B cell (primary cell): ENCODE results near the gene GIGYF1. TPM values are rescaled to one million over a fixed set of nuclear protein-coding genes. Genes with fewer than 3 reads are reported as not detected.

Source experiments
- ATAC-seq: fragments of 200-7000 bp; cut with Tn5 transposase; one replicate; pipeline ENCODE4 v1.10.0; 2021; ENCODE audit warnings: low read depth, mild to moderate bottlenecking, moderate number of reproducible peaks, moderate library complexity
- CTCF ChIA-PET: fragments of 350-600 bp; sonication (Branson Sonifier 250); formaldehyde crosslinking; loops from one replicate; lab custom pipeline; 2021; ENCODE audit warnings: antibody characterized with exemption, inconsistent platforms; lab: Charles Lee
- POLR2A ChIA-PET: fragments of 350-600 bp; sonication (Branson Sonifier 250); formaldehyde crosslinking; loops from one replicate; lab custom pipeline; 2021; ENCODE audit warnings: antibody characterized with exemption; lab: Charles Lee
- DNase-seq: peaks from one replicate; pipeline ENCODE4 v3.0.0; 2013
- H2AFZ ChIP-seq: 2 replicates; pipeline ENCODE4 v1.6.1; 2012; ENCODE audit warnings: mild to moderate bottlenecking, low read depth, low read length; ENCODE audit not compliant: insufficient read depth, poor library complexity, severe bottlenecking
- H3K27ac ChIP-seq, 2 donors: 1 replicate in 1 of 2; 2 replicates in 1 of 2; pipeline ENCODE4 v1.5.1; 2012 to 2013; ENCODE audit warnings: low read length in 2 of 2, mild to moderate bottlenecking in 2 of 2, moderate library complexity in 1 of 2
- H3K27me3 ChIP-seq, 4 experiments: fragments of 200-600 bp in 1 of 4; sonication (generic) in 1 of 4; replicated peaks in 1 of 4; 1 replicate in 2 of 4; 2 replicates in 2 of 4; pipeline versions ENCODE4 v1.6.1 to v1.7.0; 2013 to 2016; ENCODE audit warnings: low read length in 3 of 4, mild to moderate bottlenecking in 2 of 4, mixed read lengths in 1 of 4, moderate library complexity in 1 of 4; ENCODE audit not compliant: insufficient read depth in 4 of 4, control insufficient read depth in 3 of 4; ENCODE audit errors: control extremely low read depth in 1 of 4
- H3K36me3 ChIP-seq, 2 experiments: replicated peaks in 1 of 2; 1 replicate in 1 of 2; 2 replicates in 1 of 2; pipeline versions ENCODE4 v1.6.1 to v1.7.1; 2013; ENCODE audit warnings: low read length in 1 of 2; ENCODE audit not compliant: insufficient read depth in 2 of 2, control insufficient read depth in 1 of 2; ENCODE audit errors: control extremely low read depth in 1 of 2, extremely low read depth in 1 of 2
- H3K4me1 ChIP-seq, 2 donors: fragments of 200-600 bp in 1 of 2; sonication (generic) in 1 of 2; 1 replicate in 1 of 2; 2 replicates in 1 of 2; pipeline versions ENCODE4 v1.5.1 to v1.6.1; 2013 to 2017; ENCODE audit warnings: low read length in 2 of 2; ENCODE audit not compliant: control insufficient read depth in 2 of 2, insufficient read depth in 2 of 2
- H3K4me2 ChIP-seq: replicated peaks from 2 replicates; pipeline ENCODE3; 2012; ENCODE audit warnings: mild to moderate bottlenecking, low read depth, low read length; ENCODE audit not compliant: poor library complexity, severe bottlenecking
- H3K4me3 ChIP-seq, 5 experiments: fragments of 200-600 bp in 1 of 5; sonication (generic) in 1 of 5; 1 replicate in 3 of 5; 2 replicates in 2 of 5; pipeline versions ENCODE4 v1.5.1 to v1.7.0; 2011 to 2016; ENCODE audit warnings: low read length in 4 of 5, mild to moderate bottlenecking in 4 of 5, low read depth in 2 of 5, control low read depth in 1 of 5, moderate library complexity in 1 of 5; ENCODE audit not compliant: insufficient read depth in 1 of 5; ENCODE audit errors: control extremely low read depth in 1 of 5, extremely low read depth in 1 of 5
- H3K79me2 ChIP-seq: fragments of 200-600 bp; sonication (generic); one replicate; pipeline ENCODE4 v1.6.0; 2016; ENCODE audit warnings: low read length; ENCODE audit not compliant: control insufficient read depth, insufficient read depth
- H3K9ac ChIP-seq: fragments of 200-600 bp; sonication (generic); 2 replicates; pipeline ENCODE4 v1.6.1; 2017; ENCODE audit warnings: mild to moderate bottlenecking, low read length, moderate library complexity
- H3K9me3 ChIP-seq, 3 donors: one replicate each; pipeline versions ENCODE4 v1.6.1 to v1.7.1; 2013; ENCODE audit warnings: low read length in 2 of 3; ENCODE audit not compliant: control insufficient read depth in 2 of 3, insufficient read depth in 1 of 3; ENCODE audit errors: control extremely low read depth in 1 of 3
- H4K20me1 ChIP-seq: 2 replicates; pipeline ENCODE4 v1.6.0; 2012; ENCODE audit warnings: mild to moderate bottlenecking, low read length; ENCODE audit not compliant: insufficient read depth, control insufficient read depth, poor library complexity, severe bottlenecking
- H3K27ac Mint-ChIP-seq: one replicate; pipeline ENCODE4 v1.8.0; 2021; ENCODE audit warnings: mixed read lengths
- H3K27me3 Mint-ChIP-seq: one replicate; pipeline ENCODE4 v1.8.0; 2021; ENCODE audit warnings: mixed read lengths
- H3K4me1 Mint-ChIP-seq: one replicate; pipeline ENCODE4 v1.8.0; 2021; ENCODE audit warnings: mixed read lengths
- H3K4me3 Mint-ChIP-seq: one replicate; pipeline ENCODE4 v1.8.0; 2021; ENCODE audit warnings: mixed read lengths
- H3K9me3 Mint-ChIP-seq: one replicate; pipeline ENCODE4 v1.8.0; 2022; ENCODE audit warnings: mixed read lengths; ENCODE audit not compliant: insufficient read depth
- EZH2 ChIP-seq: IDR thresholded peaks from 2 replicates; pipeline ENCODE4 v1.6.1; 2012; ENCODE audit warnings: borderline replicate concordance, low read depth, mild to moderate bottlenecking, moderate library complexity, low read length; ENCODE audit not compliant: insufficient read depth, poor library complexity, severe bottlenecking
- WGBS: methylation state at CpG from one replicate; pipeline ENCODE4 v1.1.5; 2013; ENCODE audit warnings: missing lambda C conversion rate; ENCODE audit not compliant: insufficient coverage; 5-methylcytosine and 5-hydroxymethylcytosine counted together
- intact Hi-C: fragments of 100-400 bp; cut with micrococcal nuclease; formaldehyde crosslinking; loops from one replicate; pipeline ENCODE4 v1.10.0; 2022
- polyA minus RNA-seq: library from RNA; depleted of rRNA, polyadenylated mRNA; stranded (reverse); fragments of >200 nt; gene quantifications from 2 replicates; pipeline ENCODE4 v1.2.3, GENCODE V29; 2012
- polyA plus RNA-seq: library from polyadenylated mRNA; depleted of rRNA; stranded (reverse); fragments of >200 nt; gene quantifications from 2 replicates; pipeline ENCODE4 v1.2.3, GENCODE V29; 2012
- total RNA-seq, 2 donors: library from RNA; stranded (reverse); fragments of 120-200 nt in 1 of 2; gene quantifications; 1 replicate in 1 of 2; 2 replicates in 1 of 2; pipeline versions ENCODE4 v1.2.3 to v1.2.4, GENCODE V29; 2013 to 2022
- TF ChIP-seq, protein P1 (sequence below): fragments of 200-600 bp; IDR thresholded peaks from one replicate; pipeline ENCODE4 v1.8.0; 2022; ENCODE audit warnings: antibody characterized with exemption, mild to moderate bottlenecking

The GIGYF1 gene, protein sequence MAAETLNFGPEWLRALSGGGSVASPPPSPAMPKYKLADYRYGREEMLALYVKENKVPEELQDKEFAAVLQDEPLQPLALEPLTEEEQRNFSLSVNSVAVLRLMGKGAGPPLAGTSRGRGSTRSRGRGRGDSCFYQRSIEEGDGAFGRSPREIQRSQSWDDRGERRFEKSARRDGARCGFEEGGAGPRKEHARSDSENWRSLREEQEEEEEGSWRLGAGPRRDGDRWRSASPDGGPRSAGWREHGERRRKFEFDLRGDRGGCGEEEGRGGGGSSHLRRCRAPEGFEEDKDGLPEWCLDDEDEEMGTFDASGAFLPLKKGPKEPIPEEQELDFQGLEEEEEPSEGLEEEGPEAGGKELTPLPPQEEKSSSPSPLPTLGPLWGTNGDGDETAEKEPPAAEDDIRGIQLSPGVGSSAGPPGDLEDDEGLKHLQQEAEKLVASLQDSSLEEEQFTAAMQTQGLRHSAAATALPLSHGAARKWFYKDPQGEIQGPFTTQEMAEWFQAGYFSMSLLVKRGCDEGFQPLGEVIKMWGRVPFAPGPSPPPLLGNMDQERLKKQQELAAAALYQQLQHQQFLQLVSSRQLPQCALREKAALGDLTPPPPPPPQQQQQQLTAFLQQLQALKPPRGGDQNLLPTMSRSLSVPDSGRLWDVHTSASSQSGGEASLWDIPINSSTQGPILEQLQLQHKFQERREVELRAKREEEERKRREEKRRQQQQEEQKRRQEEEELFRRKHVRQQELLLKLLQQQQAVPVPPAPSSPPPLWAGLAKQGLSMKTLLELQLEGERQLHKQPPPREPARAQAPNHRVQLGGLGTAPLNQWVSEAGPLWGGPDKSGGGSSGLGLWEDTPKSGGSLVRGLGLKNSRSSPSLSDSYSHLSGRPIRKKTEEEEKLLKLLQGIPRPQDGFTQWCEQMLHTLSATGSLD (N-terminal part only)
- 134 and 140 TPM in 2 replicates for total RNA-seq
- 29.2 TPM for total RNA-seq (2013)
- 45.9 and 47.1 TPM in 2 replicates for polyA plus RNA-seq
- 50.8 and 73.0 TPM in 2 replicates for polyA minus RNA-seq

DNA sequence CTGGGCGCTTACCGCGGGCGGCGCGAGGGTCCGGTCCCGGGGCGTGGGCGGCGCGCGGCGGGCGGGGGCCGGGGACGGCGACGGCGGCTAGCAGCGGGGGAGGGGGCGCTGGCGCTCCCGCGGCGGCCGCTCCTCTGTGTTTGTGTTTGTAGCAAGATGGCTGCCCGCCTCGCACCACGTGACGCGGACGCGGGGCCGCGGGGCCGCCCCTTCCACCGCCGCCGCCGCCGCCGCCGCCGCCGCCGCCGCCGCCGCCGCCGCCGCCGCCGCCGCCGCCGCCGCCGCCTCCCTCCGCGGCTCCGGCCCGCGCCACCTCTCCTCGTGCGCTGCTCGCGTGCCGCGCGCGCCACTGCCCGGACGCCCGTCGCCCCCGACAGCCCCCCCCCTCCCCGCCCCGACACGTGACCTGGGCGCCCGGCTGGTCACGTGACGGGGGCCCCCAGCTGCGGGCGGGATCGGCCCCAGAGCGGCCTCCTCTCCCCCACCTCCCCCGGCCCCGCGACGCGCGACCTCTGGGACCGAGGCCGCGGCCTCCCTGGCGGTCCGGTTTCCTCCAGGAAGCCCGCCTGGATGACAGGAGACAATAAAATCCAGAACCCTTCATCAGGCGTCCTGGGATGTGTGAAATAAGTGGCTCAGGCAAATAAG is at the start of gene GIGYF1:
TSS of gene GIGYF1 (minus strand) at position 153 of the 648 bp plus-strand sequence. CDS start 6,012 bp downstream, outside the sequence.
- peaks cover 0 to 11% of the 10 kb centered on the region in 2 experiments for H3K36me3 ChIP-seq
- peak within 1 kb of the TSS; percentile 98 for H3K4me2 ChIP-seq
- peak within 1 kb of the TSS; percentile 68 for H2AFZ ChIP-seq
- H3K27ac ChIP-seq: peak within 1 kb of the TSS; percentile 25 to 66
- H3K9ac ChIP-seq: peak within 1 kb of the TSS; percentile 74
- Mint-ChIP-seq H3K4me3 (peak within 1 kb of the TSS; percentile 89), H3K9me3 (no peaks in the 10 kb centered on the region), H3K27me3 (no peaks in the 10 kb centered on the region), H3K27ac (peak within 1 kb of the TSS; percentile 92), H3K4me1 (peaks cover 45% of the 10 kb centered on the region)
- peaks cover 50 to 55% of the 10 kb centered on the region in 2 donors for H3K4me1 ChIP-seq
- under 1% methylated on average over 68 of the region's 102 CpGs for WGBS
- ChIA-PET CTCF (interaction anchor here (1.5 to 9.8 kb wide), 5 partner anchors 11 to 158 kb away, joined by 6 to 85 read pairs (median 49); partner anchors contain the start of genes MOSPD3, POP7 and SLC12A9), POLR2A (interaction anchor here (0.6 to 4.8 kb wide), 7 partner anchors 11 to 266 kb away, joined by 3 to 29 read pairs (median 4); partner anchors contain the start of genes FBXO24, LRCH4, POP7 and ZCWPW1)
- H3K4me3 ChIP-seq: peak within 1 kb of the TSS; percentile 53 to 79 (median 68)
- peaks cover 43% of the 10 kb centered on the region for H3K79me2 ChIP-seq
- DNase-seq: peak; percentile 83
- intact Hi-C loops: loop anchor here (1.0 to 5.0 kb wide), 4 partner anchors 11 to 158 kb away; partner anchors contain the start of genes MOSPD3 and SLC12A9
- TF ChIP-seq, protein P1, sequence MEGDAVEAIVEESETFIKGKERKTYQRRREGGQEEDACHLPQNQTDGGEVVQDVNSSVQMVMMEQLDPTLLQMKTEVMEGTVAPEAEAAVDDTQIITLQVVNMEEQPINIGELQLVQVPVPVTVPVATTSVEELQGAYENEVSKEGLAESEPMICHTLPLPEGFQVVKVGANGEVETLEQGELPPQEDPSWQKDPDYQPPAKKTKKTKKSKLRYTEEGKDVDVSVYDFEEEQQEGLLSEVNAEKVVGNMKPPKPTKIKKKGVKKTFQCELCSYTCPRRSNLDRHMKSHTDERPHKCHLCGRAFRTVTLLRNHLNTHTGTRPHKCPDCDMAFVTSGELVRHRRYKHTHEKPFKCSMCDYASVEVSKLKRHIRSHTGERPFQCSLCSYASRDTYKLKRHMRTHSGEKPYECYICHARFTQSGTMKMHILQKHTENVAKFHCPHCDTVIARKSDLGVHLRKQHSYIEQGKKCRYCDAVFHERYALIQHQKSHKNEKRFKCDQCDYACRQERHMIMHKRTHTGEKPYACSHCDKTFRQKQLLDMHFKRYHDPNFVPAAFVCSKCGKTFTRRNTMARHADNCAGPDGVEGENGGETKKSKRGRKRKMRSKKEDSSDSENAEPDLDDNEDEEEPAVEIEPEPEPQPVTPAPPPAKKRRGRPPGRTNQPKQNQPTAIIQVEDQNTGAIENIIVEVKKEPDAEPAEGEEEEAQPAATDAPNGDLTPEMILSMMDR: no peak
- no peak for TF ChIP-seq EZH2
- peaks cover 43% of the 10 kb centered on the region for H4K20me1 ChIP-seq
- H3K9me3 ChIP-seq: no peaks in the 10 kb centered on the region
- peak; percentile 65 for ATAC-seq
- H3K27me3 ChIP-seq: no peaks in the 10 kb centered on the region
